Ectodermal cell (in vitro differentiated cells): ENCODE data around the gene MBNL1.
"Not testable (repeated sequence)": the region's sequence is repeated elsewhere in the genome, so short reads cannot be mapped to it uniquely, and the experiment has no call there.

Experiments
- H3K27ac ChIP-seq: 2 replicates; pipeline ENCODE4 v1.7.0; 2013; ENCODE audit warnings: mild to moderate bottlenecking, low read depth, low read length; ENCODE audit not compliant: insufficient read depth, poor library complexity, severe bottlenecking
- H3K27me3 ChIP-seq: 2 replicates; pipeline ENCODE4 v1.7.0; 2013; ENCODE audit warnings: mild to moderate bottlenecking, low read length; ENCODE audit not compliant: insufficient read depth, control insufficient read depth, poor library complexity, severe bottlenecking
- H3K36me3 ChIP-seq: one replicate; pipeline ENCODE4 v1.7.0; 2013; ENCODE audit warnings: low read length; ENCODE audit not compliant: control insufficient read depth, insufficient read depth
- H3K4me1 ChIP-seq: one replicate; pipeline ENCODE4 v1.7.0; 2013; ENCODE audit warnings: low read length; ENCODE audit not compliant: control insufficient read depth, insufficient read depth
- H3K4me3 ChIP-seq: 2 replicates; pipeline ENCODE4 v1.7.0; 2013; ENCODE audit warnings: low read depth, low read length, control low read depth; ENCODE audit not compliant: insufficient read depth
- H3K9me3 ChIP-seq: 2 replicates; pipeline ENCODE4 v1.7.0; 2013; ENCODE audit warnings: mild to moderate bottlenecking, low read length, moderate library complexity; ENCODE audit not compliant: control insufficient read depth
- WGBS, 2 experiments: methylation state at CpG; one replicate each; pipeline ENCODE4 v1.1.7; 2013; ENCODE audit warnings: missing lambda C conversion rate in 2 of 2; 5-methylcytosine and 5-hydroxymethylcytosine counted together

The MBNL1 gene

GRCh38 chr3:152323834-152324233, 55.1 kb downstream of the MBNL1 start:
- no peak overlapping the region for H3K4me3 ChIP-seq
- H3K27me3 ChIP-seq: no peaks in the 10 kb centered on the region
- no peaks in the 10 kb centered on the region for H3K9me3 ChIP-seq
- H3K27ac ChIP-seq: no peak overlapping the region
- H3K36me3 ChIP-seq: no peaks in the 10 kb centered on the region
- WGBS, 2 experiments: 100% methylated on average over 2 to 3 of the region's 4 CpGs
- no peaks in the 10 kb centered on the region for H3K4me1 ChIP-seq

GRCh38 chr3:152325136-152325535, 56.4 kb downstream of the MBNL1 start:
- no peaks in the 10 kb centered on the region for H3K36me3 ChIP-seq
- H3K4me1 ChIP-seq: no peaks in the 10 kb centered on the region
- no peak overlapping the region for H3K27ac ChIP-seq
- 96 to 100% methylated on average over 2 of the region's 2 CpGs for WGBS, 2 experiments
- H3K4me3 ChIP-seq: no peak overlapping the region
- no peaks in the 10 kb centered on the region for H3K9me3 ChIP-seq
- no peaks in the 10 kb centered on the region for H3K27me3 ChIP-seq

- Histone ChIP-seq H3K27ac (no peak overlapping the region), H3K4me3 (no peak overlapping the region), H3K36me3 (no peaks in the 10 kb centered on the region), H3K4me1 (no peaks in the 10 kb centered on the region), H3K9me3 (no peaks in the 10 kb centered on the region), H3K27me3 (no peaks in the 10 kb centered on the region)
- 95% methylated on average over 2 of the region's 2 CpGs for WGBS, 2 experiments
Observed at GRCh38 chr3:152327203-152327602, 58.5 kb downstream of the MBNL1 start.

- Histone ChIP-seq H3K27me3 (no peaks in the 10 kb centered on the region), H3K4me1 (no peaks in the 10 kb centered on the region), H3K4me3 (no peak overlapping the region), H3K27ac (no peak overlapping the region), H3K36me3 (no peaks in the 10 kb centered on the region), H3K9me3 (no peaks in the 10 kb centered on the region)
- 93 to 94% methylated on average over 3 of the region's 3 CpGs for WGBS, 2 experiments
Observed at GRCh38 chr3:152328841-152329240, 60.1 kb downstream of the MBNL1 start.

GRCh38 chr3:152330559-152330958, 61.8 kb downstream of the MBNL1 start:
- Histone ChIP-seq H3K36me3 (no peaks in the 10 kb centered on the region), H3K27ac (no peak overlapping the region), H3K4me3 (no peak overlapping the region), H3K27me3 (no peaks in the 10 kb centered on the region), H3K4me1 (no peaks in the 10 kb centered on the region), H3K9me3 (no peaks in the 10 kb centered on the region)
- WGBS, 2 experiments: 88 to 100% methylated on average over 1 of the region's 2 CpGs

- no peaks in the 10 kb centered on the region for H3K4me1 ChIP-seq
- no peaks in the 10 kb centered on the region for H3K9me3 ChIP-seq
- H3K27me3 ChIP-seq: no peaks in the 10 kb centered on the region
- no peak overlapping the region for H3K27ac ChIP-seq
- no peak overlapping the region for H3K4me3 ChIP-seq
- WGBS, 2 experiments: 86 to 94% methylated on average over 2 of the region's 2 CpGs
- no peaks in the 10 kb centered on the region for H3K36me3 ChIP-seq
Observed at GRCh38 chr3:152331018-152331541, 62.4 kb downstream of the MBNL1 start.

GRCh38 chr3:152331998-152332397, 63.3 kb downstream of the MBNL1 start:
- WGBS, 2 experiments: 94 to 100% methylated on average over 1 of the region's 1 CpG
- Histone ChIP-seq H3K9me3 (no peaks in the 10 kb centered on the region), H3K4me3 (no peak overlapping the region), H3K27ac (no peak overlapping the region), H3K4me1 (no peaks in the 10 kb centered on the region), H3K27me3 (no peaks in the 10 kb centered on the region), H3K36me3 (no peaks in the 10 kb centered on the region)

- Histone ChIP-seq H3K4me3 (no peak overlapping the region), H3K27ac (no peak overlapping the region), H3K27me3 (no peaks in the 10 kb centered on the region), H3K9me3 (no peaks in the 10 kb centered on the region), H3K36me3 (no peaks in the 10 kb centered on the region), H3K4me1 (no peaks in the 10 kb centered on the region)
- WGBS, 2 experiments: 100% methylated on average over 1 of the region's 1 CpG
Observed at GRCh38 chr3:152333928-152334327, 65.2 kb downstream of the MBNL1 start.

GRCh38 chr3:152334761-152335160, 66.0 kb downstream of the MBNL1 start:
- H3K36me3 ChIP-seq: no peaks in the 10 kb centered on the region
- no peaks in the 10 kb centered on the region for H3K4me1 ChIP-seq
- H3K27me3 ChIP-seq: no peaks in the 10 kb centered on the region
- WGBS, 2 experiments: 90 to 92% methylated on average over 3 of the region's 3 CpGs
- no peak overlapping the region for H3K27ac ChIP-seq
- no peaks in the 10 kb centered on the region for H3K9me3 ChIP-seq
- H3K4me3 ChIP-seq: no peak overlapping the region

GRCh38 chr3:152335273-152335672, 66.5 kb downstream of the MBNL1 start:
- H3K4me3 ChIP-seq: no peak overlapping the region
- H3K27me3 ChIP-seq: no peaks in the 10 kb centered on the region
- no peak overlapping the region for H3K27ac ChIP-seq
- no peaks in the 10 kb centered on the region for H3K36me3 ChIP-seq
- WGBS, 2 experiments: 92 to 96% methylated on average over 2 of the region's 2 CpGs
- no peaks in the 10 kb centered on the region for H3K4me1 ChIP-seq
- H3K9me3 ChIP-seq: no peaks in the 10 kb centered on the region

- WGBS, 2 experiments: 93% methylated on average over 6 of the region's 6 CpGs
Observed at GRCh38 chr3:152337337-152337736, 68.6 kb downstream of the MBNL1 start.

More at GRCh38 chr3:152337337-152337736, 68.6 kb downstream of the MBNL1 start:
- not testable (repeated sequence) for H3K27ac ChIP-seq, H3K27me3 ChIP-seq, H3K4me3 ChIP-seq, H3K36me3 ChIP-seq, H3K9me3 ChIP-seq, H3K4me1 ChIP-seq
